ENCODE measurements around the gene TTC3.
"Not testable (repeated sequence)": the region's sequence is repeated elsewhere in the genome, so short reads cannot be mapped to it uniquely, and the experiment has no call there.

Gene TTC3

GRCh38 chr21:37095821-37096220 is 22.8 kb downstream of the TTC3 start:
- no peak for DNase-seq (ENCODE audit: low read depth in 2 of 2)

GRCh38 chr21:37098751-37099150 is 25.7 kb downstream of the TTC3 start:
- DNase-seq (ENCODE audit: low read depth in 2 of 2): no peak

GRCh38 chr21:37100316-37100715 is 27.3 kb downstream of the TTC3 start:
- DNase-seq (ENCODE audit: low read depth in 2 of 2): no peak

- DNase-seq (ENCODE audit: low read depth in 2 of 2): no peak
These were observed 28.3 kb downstream of the TTC3 start for GRCh38 chr21:37101384-37101783.

- not testable (repeated sequence) for DNase-seq (ENCODE audit: low read depth in 2 of 2)
These were observed 29.7 kb downstream of the TTC3 start for GRCh38 chr21:37102746-37103145.

GRCh38 chr21:37106998-37107397 is 33.9 kb downstream of the TTC3 start:
- DNase-seq (ENCODE audit: low read depth in 2 of 2): no peak

GRCh38 chr21:37111029-37111428 is 38.0 kb downstream of the TTC3 start:
- not testable (repeated sequence) for DNase-seq (ENCODE audit: low read depth in 2 of 2)

GRCh38 chr21:37114301-37114700 is 41.2 kb downstream of the TTC3 start:
- not testable (repeated sequence) for DNase-seq (ENCODE audit: low read depth in 2 of 2)

- not testable (repeated sequence) for DNase-seq (ENCODE audit: low read depth in 2 of 2)
These were observed 43.4 kb downstream of the TTC3 start for GRCh38 chr21:37116459-37116858.

- no peak for DNase-seq (ENCODE audit: low read depth in 2 of 2)
These were observed 44.1 kb downstream of the TTC3 start for GRCh38 chr21:37117204-37117603.

- no peak for DNase-seq (ENCODE audit: low read depth in 2 of 2)
These were observed 45.3 kb downstream of the TTC3 start for GRCh38 chr21:37118187-37118826.

- DNase-seq (ENCODE audit: low read depth in 2 of 2): no peak
These were observed 46.6 kb downstream of the TTC3 start for GRCh38 chr21:37119421-37120218.

GRCh38 chr21:37128076-37128475 is 55.0 kb downstream of the TTC3 start:
- DNase-seq (ENCODE audit: low read depth in 2 of 2): no peak

- DNase-seq (ENCODE audit: low read depth in 2 of 2): no peak
These were observed 57.9 kb downstream of the TTC3 start for GRCh38 chr21:37130971-37131370.

GRCh38 chr21:37136261-37136660 is 63.2 kb downstream of the TTC3 start:
- no peak for DNase-seq (ENCODE audit: low read depth in 2 of 2)

- no peak for DNase-seq (ENCODE audit: low read depth in 2 of 2)
These were observed 63.7 kb downstream of the TTC3 start for GRCh38 chr21:37136744-37137143.

GRCh38 chr21:37139154-37139553 is 66.1 kb downstream of the TTC3 start:
- DNase-seq (ENCODE audit: low read depth in 2 of 2): no peak

- DNase-seq (ENCODE audit: low read depth in 2 of 2): no peak
These were observed 66.8 kb downstream of the TTC3 start for GRCh38 chr21:37139902-37140301.

- DNase-seq (ENCODE audit: low read depth in 2 of 2): not testable (repeated sequence)
These were observed 70.3 kb downstream of the TTC3 start for GRCh38 chr21:37143392-37143791.

- no peak for DNase-seq (ENCODE audit: low read depth in 2 of 2)
These were observed 72.6 kb downstream of the TTC3 start for GRCh38 chr21:37145635-37146111.

- no peak for DNase-seq (ENCODE audit: low read depth in 2 of 2)
These were observed 73.5 kb downstream of the TTC3 start for GRCh38 chr21:37146320-37147235.

GRCh38 chr21:37149411-37149810 is 76.4 kb downstream of the TTC3 start:
- DNase-seq (ENCODE audit: low read depth in 2 of 2): no peak

Measured in stimulated activated CD4-positive, alpha-beta T cell treated with anti-CD3 and anti-CD28 coated beads, Interleukin-15, amount 100 ng/mL, for 48 hours (primary cell).